HEK293 (cell line): ENCODE results near the gene TMIGD2.

Experiments used
- CTCF ChIA-PET: fragments of 350-600 bp; formaldehyde crosslinking; extraction: SDS; loops from one replicate; lab custom pipeline; 2021; ENCODE audit warnings: antibody characterized with exemption; lab: Yijun Ruan, JAX
- POLR2A ChIA-PET: fragments of 300-600 bp; formaldehyde crosslinking; extraction: SDS; loops from one replicate; lab custom pipeline; 2020; ENCODE audit warnings: antibody characterized with exemption, inconsistent platforms; lab: Yijun Ruan, JAX
- H3K27ac ChIP-seq: fragments of 200-500 bp; sonication (Bioruptor generic); 2 replicates; pipeline ENCODE4 v1.5.1; 2014; ENCODE audit warnings: low read depth, low read length, control low read depth, inconsistent platforms; ENCODE audit errors: extremely low read depth
- H3K36me3 ChIP-seq, 2 experiments: fragments of 200-500 bp in 1 of 2; sonication (Bioruptor generic) in 1 of 2; 1 replicate in 1 of 2; 2 replicates in 1 of 2; pipeline ENCODE4 v1.5.1; 2014 to 2017; ENCODE audit warnings: inconsistent platforms in 2 of 2, low read length in 2 of 2; ENCODE audit not compliant: control insufficient read depth in 2 of 2, insufficient read depth in 1 of 2
- H3K4me1 ChIP-seq: fragments of 200-500 bp; sonication (Bioruptor generic); 2 replicates; pipeline ENCODE4 v1.5.1; 2014; ENCODE audit warnings: mild to moderate bottlenecking, low read length, inconsistent platforms; ENCODE audit not compliant: control insufficient read depth, insufficient read depth
- H3K4me3 ChIP-seq: 2 replicates; pipeline ENCODE4 v1.5.1; 2011; ENCODE audit warnings: low read depth, mild to moderate bottlenecking, control low read depth, low read length, moderate library complexity
- H3K9me3 ChIP-seq: fragments of 200-500 bp; sonication (Bioruptor generic); 2 replicates; pipeline ENCODE4 v1.5.1; 2014; ENCODE audit warnings: low read depth, low read length, inconsistent platforms; ENCODE audit not compliant: control insufficient read depth, insufficient read depth
- BCL11B ChIP-seq: fragments of 450-650 bp; formaldehyde crosslinking; IDR thresholded peaks from 2 replicates; pipeline ENCODE4 v1.5.1; 2016; ENCODE audit warnings: low read depth, missing biosample characterization, missing genetic modification characterization
- HOXA7 ChIP-seq: sonication (generic); formaldehyde crosslinking; IDR thresholded peaks from 2 replicates; pipeline ENCODE4 v1.8.1; 2022; ENCODE audit warnings: missing genetic modification reagents, borderline replicate concordance
- KLF16 ChIP-seq: fragments of 450-650 bp; formaldehyde crosslinking; IDR thresholded peaks from 2 replicates; pipeline ENCODE4 v1.5.1; 2017; ENCODE audit warnings: missing biosample characterization, missing genetic modification characterization
- SALL2 ChIP-seq: fragments of 450-650 bp; formaldehyde crosslinking; IDR thresholded peaks from 2 replicates; pipeline ENCODE4 v1.5.0; 2017; ENCODE audit warnings: missing biosample characterization, mild to moderate bottlenecking, missing genetic modification characterization, borderline replicate concordance
- ZFP3 ChIP-seq: fragments of 450-650 bp; formaldehyde crosslinking; IDR thresholded peaks from 2 replicates; pipeline ENCODE4 v1.5.1; 2016; ENCODE audit warnings: low read depth, missing biosample characterization, missing genetic modification characterization
- ZNF114 ChIP-seq: fragments of 450-650 bp; formaldehyde crosslinking; IDR thresholded peaks from 2 replicates; pipeline ENCODE4 v1.5.0; 2017; ENCODE audit warnings: missing biosample characterization, missing genetic modification characterization
- ZNF24 ChIP-seq: fragments of 450-650 bp; formaldehyde crosslinking; IDR thresholded peaks from 2 replicates; pipeline ENCODE4 v1.5.1; 2016; ENCODE audit warnings: missing biosample characterization, missing genetic modification characterization
- ZNF266 ChIP-seq: fragments of 450-650 bp; formaldehyde crosslinking; IDR thresholded peaks from 2 replicates; pipeline ENCODE4 v1.5.1; 2016; ENCODE audit warnings: missing biosample characterization, missing genetic modification characterization, low read depth
- ZNF473 ChIP-seq: fragments of 450-650 bp; formaldehyde crosslinking; IDR thresholded peaks from 2 replicates; pipeline ENCODE4 v1.5.1; 2017; ENCODE audit warnings: missing biosample characterization, missing genetic modification characterization
- ZNF530 ChIP-seq: fragments of 450-650 bp; formaldehyde crosslinking; IDR thresholded peaks from 2 replicates; pipeline ENCODE4 v1.5.1; 2016; ENCODE audit warnings: low read depth, missing biosample characterization, missing genetic modification characterization
- ZNF623 ChIP-seq: fragments of 450-650 bp; formaldehyde crosslinking; IDR thresholded peaks from 2 replicates; pipeline ENCODE4 v1.5.1; 2016; ENCODE audit warnings: missing biosample characterization, missing genetic modification characterization
- ZNF664 ChIP-seq: fragments of 450-650 bp; formaldehyde crosslinking; IDR thresholded peaks from 2 replicates; pipeline ENCODE4 v1.5.1; 2016; ENCODE audit warnings: missing biosample characterization, missing genetic modification characterization
- ZNF701 ChIP-seq: fragments of 450-650 bp; formaldehyde crosslinking; IDR thresholded peaks from 2 replicates; pipeline ENCODE4 v1.5.1; 2016; ENCODE audit warnings: missing biosample characterization, missing genetic modification characterization
- TF ChIP-seq, protein P1 (sequence below): fragments of 450-650 bp; formaldehyde crosslinking; IDR thresholded peaks from 2 replicates; pipeline ENCODE4 v1.5.1; 2017; ENCODE audit warnings: missing biosample characterization, missing genetic modification characterization
- TF ChIP-seq, protein P2 (sequence below): fragments of 450-650 bp; formaldehyde crosslinking; IDR thresholded peaks from 2 replicates; pipeline ENCODE4 v1.5.1; 2016; ENCODE audit warnings: missing biosample characterization, missing genetic modification characterization
- TF ChIP-seq, protein P3 (sequence below): fragments of 450-650 bp; formaldehyde crosslinking; IDR thresholded peaks from 2 replicates; pipeline ENCODE4 v1.5.1; 2016; ENCODE audit warnings: missing biosample characterization, missing genetic modification characterization, borderline replicate concordance

Gene TMIGD2

DNA sequence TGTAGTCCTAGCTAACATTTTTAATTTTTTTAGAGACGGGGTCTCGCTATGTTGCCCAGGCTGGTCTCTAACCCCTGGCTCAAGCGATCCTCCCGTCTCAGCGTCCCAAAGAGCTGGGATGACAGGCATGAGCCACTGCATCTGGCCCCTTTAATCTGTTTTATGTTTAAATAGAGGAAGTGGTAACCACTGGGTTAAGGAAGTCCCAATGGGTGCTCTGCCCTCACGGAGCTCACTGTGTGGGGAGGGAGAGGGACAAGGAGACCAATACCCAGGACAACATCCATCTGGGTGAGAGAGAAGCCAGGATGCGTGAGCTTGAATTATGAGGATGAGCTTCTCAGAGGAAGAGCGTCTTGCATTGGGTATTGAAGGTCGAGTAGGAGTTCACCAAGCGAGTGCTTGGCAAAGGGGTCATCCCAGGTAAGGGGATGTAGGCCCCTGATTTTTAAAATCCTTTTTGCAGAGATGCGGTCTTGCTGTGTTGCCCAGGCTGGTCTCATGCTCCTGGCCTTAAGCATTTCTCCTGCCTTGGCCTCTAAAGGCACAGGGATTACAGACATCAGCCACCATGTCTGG is 41.5 kb downstream of the TMIGD2 start:
- POLR2A ChIA-PET = interaction anchor here (1.3 kb wide), 1 partner anchor 83 kb away, joined by 4 read pairs; the partner anchor contains the start of gene MPND
- H3K36me3 ChIP-seq = peaks cover 14 to 52% of the 10 kb centered on the region in 2 experiments; a peak in 2 of 3 replicates
- no peak overlapping the region for H3K27ac ChIP-seq
- no peaks in the 10 kb centered on the region for H3K9me3 ChIP-seq
- H3K4me3 ChIP-seq = no peak overlapping the region
- CTCF ChIA-PET = interaction anchor here (0.6 to 1.0 kb wide), 3 partner anchors 27 to 265 kb away, joined by 3 to 6 read pairs (median 3); no protein-coding TSS in a partner anchor
- no peaks in the 10 kb centered on the region for H3K4me1 ChIP-seq
- peak; percentile 88 for TF ChIP-seq ZFP3 (tag by site-specific recombination)
- TF ChIP-seq ZNF266 = no peak
- TF ChIP-seq ZNF623 (tag by site-specific recombination) = no peak
- no peak for TF ChIP-seq BCL11B
- no peak for TF ChIP-seq ZNF114 (tag by site-specific recombination)
- TF ChIP-seq, protein P1, sequence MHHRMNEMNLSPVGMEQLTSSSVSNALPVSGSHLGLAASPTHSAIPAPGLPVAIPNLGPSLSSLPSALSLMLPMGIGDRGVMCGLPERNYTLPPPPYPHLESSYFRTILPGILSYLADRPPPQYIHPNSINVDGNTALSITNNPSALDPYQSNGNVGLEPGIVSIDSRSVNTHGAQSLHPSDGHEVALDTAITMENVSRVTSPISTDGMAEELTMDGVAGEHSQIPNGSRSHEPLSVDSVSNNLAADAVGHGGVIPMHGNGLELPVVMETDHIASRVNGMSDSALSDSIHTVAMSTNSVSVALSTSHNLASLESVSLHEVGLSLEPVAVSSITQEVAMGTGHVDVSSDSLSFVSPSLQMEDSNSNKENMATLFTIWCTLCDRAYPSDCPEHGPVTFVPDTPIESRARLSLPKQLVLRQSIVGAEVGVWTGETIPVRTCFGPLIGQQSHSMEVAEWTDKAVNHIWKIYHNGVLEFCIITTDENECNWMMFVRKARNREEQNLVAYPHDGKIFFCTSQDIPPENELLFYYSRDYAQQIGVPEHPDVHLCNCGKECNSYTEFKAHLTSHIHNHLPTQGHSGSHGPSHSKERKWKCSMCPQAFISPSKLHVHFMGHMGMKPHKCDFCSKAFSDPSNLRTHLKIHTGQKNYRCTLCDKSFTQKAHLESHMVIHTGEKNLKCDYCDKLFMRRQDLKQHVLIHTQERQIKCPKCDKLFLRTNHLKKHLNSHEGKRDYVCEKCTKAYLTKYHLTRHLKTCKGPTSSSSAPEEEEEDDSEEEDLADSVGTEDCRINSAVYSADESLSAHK (tag by site-specific recombination) = no peak

DNA sequence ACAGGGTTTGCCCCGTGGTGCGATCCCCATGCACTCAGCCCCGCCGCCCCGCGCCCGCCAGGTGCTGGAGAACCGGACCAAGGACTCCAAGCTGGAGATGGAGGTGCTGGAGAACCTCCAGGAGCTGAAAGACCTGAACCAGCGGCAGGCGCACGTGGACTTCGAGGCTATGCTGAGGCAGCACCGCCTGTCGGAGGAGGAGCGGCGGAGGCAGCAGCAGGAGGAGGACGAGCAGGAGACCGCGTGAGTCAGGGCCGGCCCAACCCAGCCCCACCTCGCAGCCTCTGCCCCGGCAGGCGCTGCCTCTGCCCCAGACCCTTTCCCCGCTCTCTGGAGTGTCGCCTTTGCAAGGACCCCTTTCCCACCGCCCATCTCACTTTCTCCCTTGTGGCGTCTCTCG is 44.0 kb downstream of the TMIGD2 start:
- peaks cover 24 to 65% of the 10 kb centered on the region in 2 experiments; a peak in 2 of 3 replicates for H3K36me3 ChIP-seq
- POLR2A ChIA-PET = interaction anchor here (0.6 kb wide), 1 partner anchor 415 kb away, joined by 3 read pairs; no protein-coding TSS in a partner anchor
- no peaks in the 10 kb centered on the region for H3K9me3 ChIP-seq
- no peaks in the 10 kb centered on the region for H3K4me1 ChIP-seq
- no peak overlapping the region for H3K4me3 ChIP-seq
- CTCF ChIA-PET = interaction anchor here (1.2 kb wide), 1 partner anchor 9 kb away, joined by 4 read pairs; no protein-coding TSS in a partner anchor
- TF ChIP-seq, protein P2, sequence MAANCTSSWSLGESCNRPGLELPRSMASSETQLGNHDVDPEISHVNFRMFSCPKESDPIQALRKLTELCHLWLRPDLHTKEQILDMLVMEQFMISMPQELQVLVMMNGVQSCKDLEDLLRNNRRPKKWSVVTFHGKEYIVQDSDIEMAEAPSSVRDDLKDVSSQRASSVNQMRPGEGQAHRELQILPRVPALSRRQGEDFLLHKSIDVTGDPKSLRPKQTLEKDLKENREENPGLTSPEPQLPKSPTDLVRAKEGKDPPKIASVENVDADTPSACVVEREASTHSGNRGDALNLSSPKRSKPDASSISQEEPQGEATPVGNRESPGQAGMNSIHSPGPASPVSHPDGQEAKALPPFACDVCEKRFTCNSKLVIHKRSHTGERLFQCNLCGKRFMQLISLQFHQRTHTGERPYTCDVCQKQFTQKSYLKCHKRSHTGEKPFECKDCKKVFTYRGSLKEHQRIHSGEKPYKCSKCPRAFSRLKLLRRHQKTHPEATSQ (tag by site-specific recombination) = no peak
- no peak for TF ChIP-seq ZNF701 (tag by site-specific recombination)
- no peak for TF ChIP-seq SALL2 (tag by site-specific recombination)
- TF ChIP-seq ZNF530 = no peak
- no peak overlapping the region for H3K27ac ChIP-seq

DNA sequence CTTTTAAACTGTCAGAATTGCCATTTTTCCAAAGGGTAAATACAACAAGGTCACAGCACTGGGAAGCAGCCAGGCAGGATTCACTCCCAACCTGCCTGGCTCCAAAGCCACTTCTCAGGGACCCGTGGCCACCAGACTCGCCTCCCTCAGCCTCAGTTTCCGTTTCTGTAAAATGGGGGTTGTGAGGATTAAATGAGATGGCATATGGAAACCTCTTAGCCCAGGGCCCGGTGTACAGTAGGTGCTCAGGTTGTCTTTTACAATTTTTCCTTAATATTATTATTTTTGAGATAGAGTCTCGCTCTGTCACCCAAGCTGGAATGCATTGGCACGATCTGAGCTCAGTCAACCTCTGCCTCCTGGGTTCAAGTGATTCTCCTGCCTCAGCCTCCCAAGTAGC is 45.2 kb downstream of the TMIGD2 start:
- Histone ChIP-seq H3K27ac (no peak overlapping the region), H3K4me1 (no peaks in the 10 kb centered on the region), H3K9me3 (no peaks in the 10 kb centered on the region), H3K36me3 (peaks cover 27 to 71% of the 10 kb centered on the region in 2 experiments; a peak in 2 of 3 replicates), H3K4me3 (no peak overlapping the region)
- POLR2A ChIA-PET = interaction anchor here (0.7 kb wide), 1 partner anchor 8 kb away, joined by 5 read pairs; no protein-coding TSS in a partner anchor
- TF ChIP-seq ZNF664 (tag by site-specific recombination) (peak; percentile 81), KLF16 (no peak), ZNF473 (tag by site-specific recombination) (no peak), HOXA7 (no peak), ZNF24 (no peak)
- TF ChIP-seq, protein P3, sequence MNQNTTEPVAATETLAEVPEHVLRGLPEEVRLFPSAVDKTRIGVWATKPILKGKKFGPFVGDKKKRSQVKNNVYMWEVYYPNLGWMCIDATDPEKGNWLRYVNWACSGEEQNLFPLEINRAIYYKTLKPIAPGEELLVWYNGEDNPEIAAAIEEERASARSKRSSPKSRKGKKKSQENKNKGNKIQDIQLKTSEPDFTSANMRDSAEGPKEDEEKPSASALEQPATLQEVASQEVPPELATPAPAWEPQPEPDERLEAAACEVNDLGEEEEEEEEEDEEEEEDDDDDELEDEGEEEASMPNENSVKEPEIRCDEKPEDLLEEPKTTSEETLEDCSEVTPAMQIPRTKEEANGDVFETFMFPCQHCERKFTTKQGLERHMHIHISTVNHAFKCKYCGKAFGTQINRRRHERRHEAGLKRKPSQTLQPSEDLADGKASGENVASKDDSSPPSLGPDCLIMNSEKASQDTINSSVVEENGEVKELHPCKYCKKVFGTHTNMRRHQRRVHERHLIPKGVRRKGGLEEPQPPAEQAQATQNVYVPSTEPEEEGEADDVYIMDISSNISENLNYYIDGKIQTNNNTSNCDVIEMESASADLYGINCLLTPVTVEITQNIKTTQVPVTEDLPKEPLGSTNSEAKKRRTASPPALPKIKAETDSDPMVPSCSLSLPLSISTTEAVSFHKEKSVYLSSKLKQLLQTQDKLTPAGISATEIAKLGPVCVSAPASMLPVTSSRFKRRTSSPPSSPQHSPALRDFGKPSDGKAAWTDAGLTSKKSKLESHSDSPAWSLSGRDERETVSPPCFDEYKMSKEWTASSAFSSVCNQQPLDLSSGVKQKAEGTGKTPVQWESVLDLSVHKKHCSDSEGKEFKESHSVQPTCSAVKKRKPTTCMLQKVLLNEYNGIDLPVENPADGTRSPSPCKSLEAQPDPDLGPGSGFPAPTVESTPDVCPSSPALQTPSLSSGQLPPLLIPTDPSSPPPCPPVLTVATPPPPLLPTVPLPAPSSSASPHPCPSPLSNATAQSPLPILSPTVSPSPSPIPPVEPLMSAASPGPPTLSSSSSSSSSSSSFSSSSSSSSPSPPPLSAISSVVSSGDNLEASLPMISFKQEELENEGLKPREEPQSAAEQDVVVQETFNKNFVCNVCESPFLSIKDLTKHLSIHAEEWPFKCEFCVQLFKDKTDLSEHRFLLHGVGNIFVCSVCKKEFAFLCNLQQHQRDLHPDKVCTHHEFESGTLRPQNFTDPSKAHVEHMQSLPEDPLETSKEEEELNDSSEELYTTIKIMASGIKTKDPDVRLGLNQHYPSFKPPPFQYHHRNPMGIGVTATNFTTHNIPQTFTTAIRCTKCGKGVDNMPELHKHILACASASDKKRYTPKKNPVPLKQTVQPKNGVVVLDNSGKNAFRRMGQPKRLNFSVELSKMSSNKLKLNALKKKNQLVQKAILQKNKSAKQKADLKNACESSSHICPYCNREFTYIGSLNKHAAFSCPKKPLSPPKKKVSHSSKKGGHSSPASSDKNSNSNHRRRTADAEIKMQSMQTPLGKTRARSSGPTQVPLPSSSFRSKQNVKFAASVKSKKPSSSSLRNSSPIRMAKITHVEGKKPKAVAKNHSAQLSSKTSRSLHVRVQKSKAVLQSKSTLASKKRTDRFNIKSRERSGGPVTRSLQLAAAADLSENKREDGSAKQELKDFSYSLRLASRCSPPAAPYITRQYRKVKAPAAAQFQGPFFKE (tag by site-specific recombination) = no peak
- CTCF ChIA-PET = interaction anchor here (2.7 kb wide), 1 partner anchor 10 kb away, joined by 19 read pairs; no protein-coding TSS in a partner anchor
